CD4-positive, alpha-beta T cell (primary cell): ENCODE data around the gene DOP1A. TPM values are rescaled to one million over a fixed set of nuclear protein-coding genes. Genes with fewer than 3 reads are reported as not detected.

Experiments
- ATAC-seq: fragments of 200-7000 bp; cut with Tn5 transposase; one replicate; pipeline ENCODE4 v1.10.0; 2022; ENCODE audit warnings: mild to moderate bottlenecking; ENCODE audit not compliant: poor library complexity
- CTCF ChIA-PET: fragments of 350-600 bp; sonication (Branson Sonifier 250); formaldehyde crosslinking; loops from one replicate; lab custom pipeline; 2021; ENCODE audit warnings: antibody characterized with exemption, inconsistent platforms; lab: Charles Lee
- POLR2A ChIA-PET: fragments of 350-600 bp; sonication (Branson Sonifier 250); formaldehyde crosslinking; loops from one replicate; lab custom pipeline; 2021; ENCODE audit warnings: antibody characterized with exemption, inconsistent platforms; lab: Charles Lee
- DNase-seq, 14 experiments: peaks; one replicate each; pipeline ENCODE4 v3.0.0-alpha.2; 2013 to 2020; ENCODE audit warnings: mixed read lengths in 2 of 14
- H3K27ac ChIP-seq, 2 donors: one replicate each; pipeline versions ENCODE4 v1.5.1 to v1.7.0; 2013; ENCODE audit warnings: low read length in 2 of 2, low read depth in 1 of 2, mild to moderate bottlenecking in 1 of 2
- H3K27me3 ChIP-seq, 2 experiments: 1 replicate in 1 of 2; 2 replicates in 1 of 2; pipeline versions ENCODE4 v1.6.1 to v1.7.0; 2013; ENCODE audit warnings: low read length in 2 of 2, control low read depth in 1 of 2, mild to moderate bottlenecking in 1 of 2, moderate library complexity in 1 of 2; ENCODE audit not compliant: insufficient read depth in 2 of 2, control insufficient read depth in 1 of 2
- H3K36me3 ChIP-seq: one replicate; pipeline ENCODE4 v1.6.1; 2013; ENCODE audit warnings: low read length, control low read depth; ENCODE audit not compliant: insufficient read depth
- H3K4me1 ChIP-seq: one replicate; pipeline ENCODE4 v1.6.1; 2013; ENCODE audit warnings: low read length, control low read depth; ENCODE audit not compliant: insufficient read depth
- H3K4me3 ChIP-seq: one replicate; pipeline ENCODE4 v1.5.1; 2013; ENCODE audit warnings: mild to moderate bottlenecking, low read length, moderate library complexity
- H3K9me3 ChIP-seq, 2 experiments: 1 replicate in 1 of 2; 2 replicates in 1 of 2; pipeline versions ENCODE4 v1.6.1 to v1.7.0; 2013; ENCODE audit warnings: low read length in 2 of 2, mild to moderate bottlenecking in 2 of 2, control low read depth in 1 of 2, moderate library complexity in 1 of 2; ENCODE audit not compliant: control insufficient read depth in 1 of 2, insufficient read depth in 1 of 2
- H3K27ac Mint-ChIP-seq: one replicate; pipeline ENCODE4 v1.8.0; 2020; ENCODE audit warnings: mixed read lengths
- H3K27me3 Mint-ChIP-seq: one replicate; pipeline ENCODE4 v1.8.0; 2021; ENCODE audit warnings: mixed read lengths
- H3K36me3 Mint-ChIP-seq: one replicate; pipeline ENCODE4 v1.8.0; 2021; ENCODE audit warnings: low read depth, mixed read lengths
- H3K4me1 Mint-ChIP-seq: one replicate; pipeline ENCODE4 v1.8.0; 2021; ENCODE audit warnings: low read depth, mixed read lengths
- H3K4me3 Mint-ChIP-seq: one replicate; pipeline ENCODE4 v1.8.0; 2020; ENCODE audit warnings: mild to moderate bottlenecking, mixed read lengths
- H3K9me3 Mint-ChIP-seq: one replicate; pipeline ENCODE4 v1.8.0; 2020; ENCODE audit warnings: mixed read lengths
- CTCF ChIP-seq: fragments of 200-600 bp; IDR thresholded peaks from one replicate; pipeline ENCODE4 v1.8.0; 2022; ENCODE audit warnings: antibody characterized with exemption, mild to moderate bottlenecking
- intact Hi-C, 2 experiments: fragments of 100-400 bp; cut with DNase I in 1 of 2; cut with micrococcal nuclease in 1 of 2; formaldehyde crosslinking; loops; one replicate each; pipeline versions ENCODE4 v1.15.1 to v1.9.0; 2023 to 2025; cut with DNase I, micrococcal nuclease
- total RNA-seq, 174 experiments: library from RNA in 2 of 174; stranded (reverse) in 2 of 174; gene quantifications; one replicate each; pipeline ENCODE4 v1.2.3 and lab custom pipeline; 2021 to 2026

Gene DOP1A
- total RNA-seq, 2 experiments from 2014 or later: 15.6 to 15.8 TPM

- intact Hi-C loops: no loop called here
- no peaks in the 10 kb centered on the region for H3K27me3 Mint-ChIP-seq
- TF ChIP-seq CTCF: no peak
- Histone ChIP-seq H3K4me1 (no peaks in the 10 kb centered on the region), H3K9me3 (no peaks in the 10 kb centered on the region), H3K27me3 (no peaks in the 10 kb centered on the region), H3K27ac (no peak overlapping the region), H3K36me3 (peaks cover 39% of the 10 kb centered on the region), H3K4me3 (no peak overlapping the region)
- DNase-seq: no peak
- H3K4me3 Mint-ChIP-seq: no peak overlapping the region
- H3K27ac Mint-ChIP-seq: no peak overlapping the region
- H3K4me1 Mint-ChIP-seq: peaks cover 15% of the 10 kb centered on the region
- ChIA-PET CTCF (interaction anchor here (0.6 kb wide), 1 partner anchor 141 kb away, joined by 3 read pairs; no protein-coding TSS in a partner anchor), POLR2A (no interaction called here)
- no peaks in the 10 kb centered on the region for H3K9me3 Mint-ChIP-seq
- H3K36me3 Mint-ChIP-seq: peaks cover 90% of the 10 kb centered on the region
- ATAC-seq: no peak
Measured at GRCh38 chr6:83180426-83180950, 113.0 kb downstream of the DOP1A start.

- Mint-ChIP-seq H3K27me3 (no peaks in the 10 kb centered on the region), H3K4me3 (no peak overlapping the region), H3K36me3 (peaks cover 91% of the 10 kb centered on the region), H3K9me3 (no peaks in the 10 kb centered on the region), H3K4me1 (peaks cover 15% of the 10 kb centered on the region), H3K27ac (no peak overlapping the region)
- DNase-seq (no peak), ATAC-seq (no peak)
- Histone ChIP-seq H3K9me3 (no peaks in the 10 kb centered on the region), H3K36me3 (peaks cover 37% of the 10 kb centered on the region), H3K4me1 (no peaks in the 10 kb centered on the region), H3K4me3 (no peak overlapping the region), H3K27me3 (no peaks in the 10 kb centered on the region), H3K27ac (no peak overlapping the region)
- ChIA-PET POLR2A (no interaction called here), CTCF (no interaction called here)
- TF ChIP-seq CTCF: no peak
- intact Hi-C loops: no loop called here
Measured at GRCh38 chr6:83182114-83182513, 114.6 kb downstream of the DOP1A start.

GRCh38 chr6:83183082-83183828, 115.8 kb downstream of the DOP1A start:
- no peak for TF ChIP-seq CTCF
- H3K27me3 Mint-ChIP-seq: no peaks in the 10 kb centered on the region
- ChIA-PET POLR2A (interaction anchor here (1.2 to 1.3 kb wide), 2 partner anchors 9 to 10 kb away, joined by 3 to 5 read pairs; partner anchors contain the start of genes PGM3 and RWDD2A), CTCF (interaction anchor here (1.0 to 1.8 kb wide), 2 partner anchors 9 to 16 kb away, joined by 3 to 5 read pairs; no protein-coding TSS in a partner anchor)
- Histone ChIP-seq H3K4me1 (no peaks in the 10 kb centered on the region), H3K36me3 (peaks cover 37% of the 10 kb centered on the region), H3K4me3 (no peak overlapping the region), H3K9me3 (no peaks in the 10 kb centered on the region), H3K27me3 (no peaks in the 10 kb centered on the region), H3K27ac (no peak overlapping the region)
- DNase-seq (no peak), ATAC-seq (no peak)
- no peak overlapping the region for H3K27ac Mint-ChIP-seq
- intact Hi-C loops: no loop called here
- H3K9me3 Mint-ChIP-seq: no peaks in the 10 kb centered on the region
- H3K36me3 Mint-ChIP-seq: peaks cover 86% of the 10 kb centered on the region
- peaks cover 15% of the 10 kb centered on the region for H3K4me1 Mint-ChIP-seq
- H3K4me3 Mint-ChIP-seq: no peak overlapping the region
